NCI-H1694 treated with DMSO at 0.1 percent for 48 hours (cell line): ENCODE data around the gene ZCCHC7.
"Not testable (repeated sequence)": the region's sequence is repeated elsewhere in the genome, so short reads cannot be mapped to it uniquely, and the experiment has no call there.

Source experiments
- DNase-seq: peaks from one replicate; lab custom pipeline; 2025; lab: John Stamatoyannopoulos, UW

ZCCHC7 gene

GRCh38 chr9:37121881-37122280, 1.5 kb downstream of the ZCCHC7 start:
- no peak for DNase-seq

DNA sequence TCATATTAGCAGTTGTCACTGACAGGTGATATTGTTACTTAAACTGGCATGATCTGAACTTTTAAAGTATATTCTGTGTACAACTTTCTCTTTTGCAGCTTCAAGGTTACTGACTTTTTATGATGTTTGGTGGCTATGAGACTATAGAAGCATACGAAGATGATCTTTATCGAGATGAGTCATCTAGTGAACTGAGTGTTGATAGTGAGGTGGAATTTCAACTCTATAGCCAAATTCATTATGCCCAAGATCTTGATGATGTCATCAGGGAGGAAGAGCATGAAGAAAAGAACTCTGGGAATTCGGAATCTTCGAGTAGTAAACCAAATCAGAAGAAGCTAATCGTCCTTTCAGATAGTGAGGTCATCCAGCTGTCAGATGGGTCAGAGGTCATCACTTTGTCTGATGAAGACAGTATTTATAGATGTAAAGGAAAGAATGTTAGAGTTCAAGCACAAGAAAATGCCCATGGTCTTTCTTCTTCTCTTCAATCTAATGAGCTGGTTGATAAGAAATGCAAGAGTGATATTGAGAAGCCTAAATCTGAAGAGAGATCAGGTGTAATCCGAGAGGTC, 5.9 kb downstream of the ZCCHC7 start:
- DNase-seq: no peak

- DNase-seq: no peak
These were observed 6.6 kb downstream of the ZCCHC7 start for GRCh38 chr9:37127018-37127417.

GRCh38 chr9:37128051-37128450, 7.7 kb downstream of the ZCCHC7 start:
- DNase-seq: no peak

DNA sequence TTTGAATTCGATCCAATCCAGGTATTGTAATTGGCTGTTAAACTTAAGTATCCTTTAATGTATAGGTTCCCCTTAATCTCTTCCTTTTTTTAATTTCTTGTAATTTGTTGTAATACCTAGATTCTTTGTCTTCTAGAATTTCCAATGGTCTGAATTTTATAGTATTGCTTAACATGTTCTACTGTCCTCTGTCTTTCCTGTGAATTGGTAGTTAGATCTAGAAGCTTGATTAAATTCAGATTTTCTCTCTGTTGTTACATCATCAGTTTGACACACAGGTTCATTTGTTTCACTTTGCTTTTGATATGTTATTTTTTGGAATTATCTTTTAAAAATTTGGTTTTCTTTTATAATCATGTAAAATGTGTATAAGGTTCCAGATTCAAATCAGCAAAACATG, 13.8 kb downstream of the ZCCHC7 start:
- no peak for DNase-seq

GRCh38 chr9:37141015-37141414, 20.6 kb downstream of the ZCCHC7 start:
- DNase-seq: no peak

GRCh38 chr9:37144762-37145161, 24.4 kb downstream of the ZCCHC7 start:
- no peak for DNase-seq

GRCh38 chr9:37146410-37146809, 26.0 kb downstream of the ZCCHC7 start:
- DNase-seq: no peak

DNA sequence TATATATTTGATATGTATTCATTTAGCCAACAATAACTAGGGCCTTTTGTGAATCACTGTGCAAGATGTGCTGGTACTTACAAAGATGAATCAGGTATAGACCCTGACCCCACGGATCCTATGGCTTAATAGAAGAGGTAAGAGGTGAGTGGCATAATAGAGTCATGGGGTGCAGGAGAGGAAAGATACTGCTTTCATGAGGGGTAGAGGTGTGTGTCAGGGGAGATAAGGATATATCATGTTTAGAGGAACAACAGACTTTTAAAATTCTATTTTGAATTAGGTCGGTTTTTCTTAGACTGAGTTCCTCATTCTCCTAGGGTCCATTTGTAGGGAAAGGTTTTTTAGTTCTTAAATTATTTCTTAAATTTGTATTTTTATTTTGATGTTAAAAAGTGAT, 27.8 kb downstream of the ZCCHC7 start:
- no peak for DNase-seq

- DNase-seq: no peak
These were observed 29.4 kb downstream of the ZCCHC7 start for GRCh38 chr9:37149666-37150308.

- DNase-seq: no peak
These were observed 30.0 kb downstream of the ZCCHC7 start for GRCh38 chr9:37150415-37150814.

GRCh38 chr9:37151812-37152211, 31.4 kb downstream of the ZCCHC7 start:
- no peak for DNase-seq

DNA sequence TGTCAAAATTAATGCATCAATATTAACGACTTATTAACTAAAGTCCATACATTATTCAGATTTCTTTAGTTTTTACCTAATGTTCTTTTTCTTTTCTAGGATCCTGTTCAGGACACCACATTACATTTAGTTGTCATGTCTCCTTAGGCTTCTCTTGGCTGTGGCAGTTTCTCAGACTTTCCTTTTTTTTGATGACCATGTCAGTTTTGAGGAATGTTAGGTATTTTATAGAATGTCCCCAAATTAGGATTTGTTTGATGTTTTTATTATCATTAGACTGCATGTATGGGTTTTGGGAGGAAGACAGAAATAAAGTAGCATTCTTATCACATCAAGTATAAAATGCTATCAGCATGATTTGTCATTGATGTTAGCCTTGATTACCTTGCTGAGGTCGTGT, 32.0 kb downstream of the ZCCHC7 start:
- DNase-seq: no peak

GRCh38 chr9:37155601-37156000, 35.2 kb downstream of the ZCCHC7 start:
- DNase-seq: no peak

DNA sequence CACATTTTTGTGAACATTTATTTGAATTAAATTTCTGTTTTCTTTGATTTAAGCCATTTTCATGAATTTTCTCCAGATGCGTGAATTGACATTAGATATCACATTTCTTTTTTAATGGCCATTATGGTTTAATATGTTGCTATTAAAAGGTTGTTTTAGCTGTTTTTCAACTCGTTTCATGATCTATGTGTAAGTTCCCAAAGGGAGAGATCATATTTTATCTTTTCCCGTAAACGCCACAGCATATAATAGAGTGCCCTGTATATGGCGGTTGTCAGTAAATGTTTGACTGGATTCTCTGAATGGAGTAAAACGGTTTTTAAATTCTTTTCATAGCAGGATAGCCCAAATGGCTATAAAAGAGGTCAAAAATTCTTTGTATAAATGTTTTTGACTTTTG, 35.8 kb downstream of the ZCCHC7 start:
- DNase-seq: no peak

DNA sequence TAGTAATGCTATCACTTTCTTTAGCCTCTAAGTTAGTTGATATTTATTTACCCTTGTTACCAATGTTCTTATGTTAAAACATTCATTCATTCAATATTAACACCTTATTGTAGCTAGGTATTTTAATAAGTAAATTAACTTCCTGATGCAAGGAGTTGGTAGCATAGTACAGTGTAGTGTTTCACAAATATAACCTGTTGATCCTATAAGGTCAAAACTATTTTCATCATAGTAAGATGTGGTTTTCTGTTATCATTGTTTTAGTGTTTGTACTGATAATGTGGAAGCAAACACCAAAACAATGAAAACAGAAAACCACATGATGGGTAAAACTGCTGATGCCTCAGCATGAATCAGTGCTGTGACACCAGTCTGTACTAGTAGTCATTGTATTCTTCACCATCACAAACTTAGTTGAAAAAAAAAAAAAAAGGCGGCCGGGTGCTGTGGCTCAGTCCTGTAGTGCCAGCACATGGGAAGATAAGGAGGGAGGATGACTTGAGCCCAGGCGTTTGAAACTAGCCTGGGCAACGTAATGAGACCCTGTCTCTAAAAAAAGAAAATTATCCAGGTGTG, 36.5 kb downstream of the ZCCHC7 start:
- no peak for DNase-seq

- DNase-seq: no peak
These were observed 37.5 kb downstream of the ZCCHC7 start for GRCh38 chr9:37157726-37158377.

DNA sequence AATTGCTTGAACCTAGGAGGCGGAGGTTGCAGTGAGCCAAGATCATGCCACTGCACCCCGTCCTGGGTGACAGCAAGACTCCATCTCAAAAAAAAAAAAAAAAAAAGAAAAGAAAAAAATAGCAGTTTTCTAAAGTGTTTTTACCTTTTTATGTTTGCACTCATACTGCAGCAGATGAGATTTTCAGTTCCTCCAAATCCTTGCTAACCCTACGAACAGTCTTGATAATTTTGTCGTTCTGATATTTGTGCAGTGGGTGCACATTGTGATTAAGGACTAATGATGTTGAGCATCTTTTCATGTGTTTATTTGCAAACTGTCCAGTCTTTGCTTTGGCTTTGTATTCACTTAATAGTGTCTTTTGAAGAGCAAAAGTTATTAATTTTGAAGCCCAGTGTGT, 42.9 kb downstream of the ZCCHC7 start:
- DNase-seq: no peak

DNA sequence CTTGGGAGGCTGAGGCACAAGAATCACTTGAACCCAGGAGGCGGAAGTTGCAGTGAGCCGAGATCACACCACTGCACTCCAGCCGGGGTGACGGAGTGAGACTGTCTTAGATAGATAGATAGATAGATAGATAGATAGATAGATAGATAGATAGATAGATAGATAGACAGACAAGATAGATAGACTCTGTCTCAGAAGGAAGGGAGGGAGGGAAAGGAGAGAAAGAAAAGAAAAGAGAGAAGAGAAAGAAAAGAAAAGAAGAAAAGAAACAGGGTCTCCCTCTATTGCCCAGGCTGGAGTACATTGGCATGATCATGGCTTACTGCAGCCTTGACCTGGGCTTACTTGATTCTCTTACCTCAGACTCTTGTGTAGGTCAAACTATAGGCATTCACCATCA, 44.0 kb downstream of the ZCCHC7 start:
- DNase-seq: not testable (repeated sequence)

GRCh38 chr9:37165644-37166043, 45.3 kb downstream of the ZCCHC7 start:
- no peak for DNase-seq

DNA sequence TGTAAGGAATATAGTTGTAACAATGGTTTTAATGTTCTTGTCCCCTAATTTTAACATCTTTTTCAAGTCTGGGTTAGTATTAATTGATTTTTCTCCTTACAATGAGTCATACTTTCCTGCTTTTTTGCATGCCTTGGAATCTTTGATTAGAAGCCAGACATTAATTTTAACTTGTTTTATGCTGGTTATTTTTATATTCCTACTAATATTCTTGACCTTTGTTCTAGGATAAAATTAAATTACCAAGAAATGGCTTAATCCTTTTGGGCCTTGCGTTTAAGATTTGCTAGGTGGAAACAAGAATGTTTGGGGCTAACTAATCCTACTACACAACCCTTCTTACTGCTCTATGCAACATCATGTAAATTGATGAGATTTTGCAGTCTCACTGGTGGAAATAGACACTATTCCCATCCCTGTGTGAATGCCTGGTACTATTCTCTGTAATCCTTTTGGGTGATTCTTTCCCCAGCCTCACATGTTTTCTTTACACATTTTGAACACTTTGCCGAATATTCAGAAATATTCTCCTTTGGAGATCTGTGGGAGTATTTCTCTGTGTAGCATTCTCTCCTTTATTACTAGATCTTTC, 47.2 kb downstream of the ZCCHC7 start:
- DNase-seq: no peak

- no peak for DNase-seq
These were observed 52.2 kb downstream of the ZCCHC7 start for GRCh38 chr9:37172557-37172956.

GRCh38 chr9:37174247-37174646, 53.9 kb downstream of the ZCCHC7 start:
- no peak for DNase-seq
